GM19035 (cell line): Measurements from ENCODE around the gene HNRNPAB.
A peak's percentile ranks its signal among the peaks of the same experiment; 100 is the strongest.
"Not testable (repeated sequence)": the region's sequence is repeated elsewhere in the genome, so short reads cannot be mapped to it uniquely, and the experiment has no call there.

ENCODE experiments used
- ATAC-seq: cut with Tn5 transposase; IDR thresholded peaks from one replicate; pipeline ENCODE4 v1.9.1; 2021; ENCODE audit not compliant: unreplicated experiment

HNRNPAB gene

DNA sequence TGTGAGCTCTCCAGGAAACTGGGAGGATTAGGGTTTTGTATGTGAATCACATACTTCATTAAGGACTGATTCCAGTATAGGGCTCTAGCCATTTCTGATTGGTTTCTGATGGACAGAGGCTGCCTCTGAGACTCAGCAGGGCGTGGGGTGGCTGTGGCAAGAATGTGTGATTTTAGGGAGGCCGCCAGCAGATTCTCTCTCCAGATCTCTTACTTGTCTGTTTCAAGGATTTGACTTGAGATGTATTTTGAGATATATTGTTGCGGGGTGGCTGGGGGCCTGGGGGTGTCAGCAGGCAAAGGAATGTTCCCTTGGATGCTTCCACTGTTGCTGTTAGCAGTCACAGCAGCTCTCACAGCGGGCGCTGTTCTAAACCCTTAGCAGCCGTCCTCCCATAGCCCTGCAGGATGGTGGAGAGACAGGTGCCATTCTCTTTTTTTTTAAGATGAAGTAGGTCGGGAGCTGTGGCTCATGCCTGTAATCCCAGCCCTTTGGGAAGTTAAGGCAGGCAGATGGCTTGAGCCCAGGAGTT, 8.0 kb upstream of the HNRNPAB start:
- no peak for ATAC-seq

GRCh38 chr5:178196986-178197385, 7.3 kb upstream of the HNRNPAB start:
- no peak for ATAC-seq

DNA sequence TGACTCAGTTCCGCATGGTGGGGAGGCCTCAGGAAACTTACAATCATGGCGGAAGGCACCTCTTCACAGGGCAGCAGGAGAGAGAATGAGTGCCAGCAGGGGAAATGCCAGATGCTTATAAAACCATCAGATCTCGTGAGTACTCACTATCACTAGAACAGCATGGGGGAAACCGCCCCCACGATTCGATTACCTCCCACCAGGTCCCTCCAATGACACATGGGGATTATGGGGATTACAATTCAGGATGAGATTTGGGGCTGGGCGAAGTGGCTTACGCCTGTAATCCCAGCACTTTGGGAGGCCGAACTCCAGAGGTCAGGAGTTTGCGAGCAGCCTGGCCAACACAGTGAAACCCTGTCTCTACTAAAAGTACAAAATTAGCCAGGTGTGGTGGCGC, 6.2 kb upstream of the HNRNPAB start:
- ATAC-seq, result not testable (repeated sequence)

DNA sequence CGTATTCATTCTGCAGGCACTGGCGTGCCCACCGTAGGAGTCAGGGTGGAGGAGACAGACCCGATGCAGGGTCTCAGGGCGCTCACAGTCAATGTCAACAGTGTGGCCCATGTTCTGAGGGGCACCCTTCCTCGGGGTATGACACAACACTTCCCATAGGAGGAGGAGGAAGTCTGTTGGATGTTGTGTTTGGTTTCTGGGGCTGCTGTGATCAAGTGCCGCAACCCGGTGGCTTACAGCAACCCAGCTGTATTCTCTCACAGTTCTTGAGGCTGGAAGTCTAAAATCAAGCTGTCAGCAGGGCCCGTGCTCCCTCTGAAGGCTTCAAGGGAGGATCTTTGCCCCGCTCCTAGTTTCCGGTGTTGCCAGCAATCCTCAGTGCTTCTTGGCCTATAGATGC, 5.6 kb upstream of the HNRNPAB start:
- no peak for ATAC-seq

GRCh38 chr5:178199581-178200434, 4.5 kb upstream of the HNRNPAB start:
- ATAC-seq, result no peak

DNA sequence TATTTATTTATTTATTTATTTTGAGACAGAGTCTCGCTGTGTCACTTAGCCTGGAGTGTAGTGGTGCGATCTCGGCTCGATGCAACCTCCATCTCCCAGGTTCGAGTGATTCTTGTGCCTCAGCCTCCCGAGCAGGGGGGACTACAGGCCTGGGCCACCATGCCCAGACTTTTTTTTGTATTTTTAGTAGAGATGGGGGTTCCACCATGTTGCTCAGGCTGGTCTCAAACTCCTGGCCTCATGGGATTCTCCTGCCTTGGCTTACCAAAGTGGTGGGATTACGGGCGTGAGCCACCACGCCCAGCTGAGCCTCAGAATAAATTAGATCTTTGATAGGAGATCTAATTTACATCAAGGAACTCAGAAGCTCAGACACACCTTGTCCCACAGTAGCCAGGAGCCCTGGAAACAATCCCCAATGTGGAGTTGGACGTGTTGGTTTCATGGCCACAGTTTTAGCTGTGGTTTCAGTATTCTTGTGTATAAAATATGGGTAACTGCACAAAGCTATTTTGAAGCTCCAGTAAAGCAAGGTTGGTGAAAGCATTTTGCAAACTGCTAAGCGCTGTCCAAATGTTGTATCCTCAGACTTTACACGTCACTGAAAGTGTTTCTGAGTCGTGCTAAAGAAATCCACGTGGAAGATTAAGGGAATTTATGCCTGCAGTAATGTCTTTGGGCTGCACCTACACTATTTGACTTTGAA, 3.0 kb upstream of the HNRNPAB start:
- ATAC-seq, result no peak

DNA sequence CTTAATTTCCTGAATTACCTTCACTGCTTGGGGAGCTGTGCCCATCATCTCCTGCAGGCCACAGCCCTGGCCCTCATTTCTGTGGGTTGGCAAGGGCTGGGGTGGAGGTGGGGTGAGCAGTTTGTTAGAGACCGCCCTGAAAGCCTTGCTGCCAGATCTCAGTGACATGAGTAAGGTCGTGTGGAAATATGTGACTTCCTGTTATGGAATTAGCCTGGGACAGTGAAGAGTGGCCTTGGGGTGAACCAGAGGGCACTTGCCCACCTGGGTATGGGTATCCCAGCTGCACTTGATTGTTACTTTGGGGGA, 2.5 kb upstream of the HNRNPAB start:
- no peak for ATAC-seq

DNA sequence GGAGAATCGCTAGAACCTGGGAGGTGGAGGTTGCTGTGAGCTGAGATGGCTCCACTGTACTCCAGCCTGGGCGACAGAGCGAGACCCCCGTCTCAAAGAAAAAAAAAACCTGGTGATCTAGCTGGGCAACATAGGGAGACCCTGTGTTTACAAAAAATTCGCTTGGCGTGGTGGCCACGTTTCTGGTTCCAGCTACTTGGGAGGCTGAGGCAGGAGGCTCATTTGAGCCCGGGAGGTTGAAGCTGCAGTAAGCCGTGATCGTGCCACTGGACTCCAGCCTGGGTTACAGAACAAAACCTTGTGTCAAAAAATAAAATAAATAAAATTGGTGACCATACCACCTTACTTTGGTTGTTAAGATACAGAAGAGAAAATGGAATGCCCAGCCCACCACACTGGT, 1.8 kb upstream of the HNRNPAB start:
- ATAC-seq, result no peak

- peak; percentile 1 for ATAC-seq
Measured at GRCh38 chr5:178203670-178204181, 607 bp upstream of the HNRNPAB start.

DNA sequence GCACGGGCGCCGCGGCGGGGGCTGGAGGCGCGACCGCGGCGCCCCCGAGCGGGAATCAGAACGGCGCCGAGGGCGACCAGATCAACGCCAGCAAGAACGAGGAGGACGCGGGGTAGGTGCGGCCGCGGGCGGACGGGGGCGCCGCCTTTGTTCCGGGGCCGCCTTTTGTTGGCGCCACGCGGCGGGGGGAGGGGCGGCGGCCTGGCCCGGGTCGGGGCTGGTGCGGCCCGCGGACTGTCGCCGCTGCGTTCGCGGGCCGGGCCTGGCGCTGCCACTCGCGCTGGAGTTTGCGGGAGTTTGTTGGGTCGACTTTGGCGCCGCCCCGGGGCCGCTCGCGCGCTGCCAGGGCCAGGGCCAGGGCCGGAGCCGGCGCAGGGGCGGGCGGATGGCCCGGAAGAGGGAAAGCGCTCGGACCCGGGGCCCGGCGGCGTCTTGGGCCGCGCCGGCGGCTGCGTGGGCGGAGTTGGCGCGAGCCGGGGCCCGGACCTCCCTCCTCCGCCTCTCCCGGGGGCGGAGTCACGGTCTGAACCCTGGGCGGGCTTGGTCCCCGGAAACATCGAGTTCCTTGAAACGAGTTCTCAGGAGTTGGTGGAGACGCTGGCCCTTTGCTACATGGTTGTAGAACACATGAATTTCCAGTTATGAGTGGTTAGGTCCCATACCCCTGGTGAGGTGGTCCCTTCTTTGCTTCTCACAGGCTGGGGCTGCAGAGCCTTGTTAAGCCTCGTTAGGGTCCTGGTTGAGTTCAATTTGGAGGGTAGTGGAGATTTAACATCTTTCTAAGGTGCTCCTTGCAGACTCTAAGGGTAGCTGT, 809 bp downstream of the HNRNPAB start:
- peak; percentile 53 for ATAC-seq

GRCh38 chr5:178205749-178206047, 1.4 kb downstream of the HNRNPAB start:
- no peak for ATAC-seq

- ATAC-seq, result no peak
Measured at GRCh38 chr5:178206166-178207101, 2.1 kb downstream of the HNRNPAB start.

DNA sequence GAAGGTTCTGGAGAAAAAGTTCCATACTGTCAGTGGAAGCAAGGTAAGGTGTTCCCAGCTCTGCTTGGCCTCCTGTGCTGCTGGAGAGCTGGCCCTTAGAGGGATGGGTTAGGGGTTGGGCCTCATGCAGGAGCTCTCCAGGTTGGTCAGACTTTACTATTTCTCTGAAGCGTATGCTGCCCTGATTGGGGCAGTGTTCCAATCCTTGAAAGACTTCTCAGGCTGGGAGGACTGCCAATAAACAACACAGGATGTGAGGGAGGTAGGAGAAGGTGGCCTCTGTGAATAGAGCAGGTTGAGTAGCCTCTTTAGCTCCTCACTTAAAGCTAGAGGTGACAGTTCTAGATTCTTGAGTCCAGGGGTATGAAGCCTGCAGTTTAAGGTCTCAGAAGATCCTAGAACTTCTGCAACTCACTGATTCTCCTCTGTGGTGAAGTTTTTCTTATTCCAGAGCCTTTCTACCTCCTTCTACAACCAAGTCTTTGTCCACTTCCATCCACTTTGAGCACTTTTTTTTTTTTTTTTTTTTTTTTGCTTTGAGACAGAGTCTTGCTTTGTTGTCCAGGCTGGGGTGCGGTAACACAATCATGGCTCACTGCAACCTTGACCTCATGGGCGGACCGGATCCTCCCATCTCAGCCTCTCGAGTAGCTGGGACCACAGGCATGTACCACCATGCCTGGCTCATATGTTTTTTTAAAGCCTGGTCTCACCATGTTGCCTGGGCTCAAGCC, 3.0 kb downstream of the HNRNPAB start:
- ATAC-seq, result no peak

- ATAC-seq, result no peak
Measured at GRCh38 chr5:178207917-178208280, 3.6 kb downstream of the HNRNPAB start.

GRCh38 chr5:178208540-178209227, 4.4 kb downstream of the HNRNPAB start:
- ATAC-seq, result no peak

GRCh38 chr5:178209334-178210072, 5.2 kb downstream of the HNRNPAB start:
- no peak for ATAC-seq

- no peak for ATAC-seq
Measured at GRCh38 chr5:178210073-178210535, 5.8 kb downstream of the HNRNPAB start.

- ATAC-seq, result no peak
Measured at GRCh38 chr5:178210686-178211085, 6.4 kb downstream of the HNRNPAB start.
